Measurements from ENCODE around the gene CNKSR1. TPM values are rescaled to one million over a fixed set of nuclear protein-coding genes. Genes with fewer than 3 reads are reported as not detected.

The CNKSR1 gene
- total RNA-seq (2014; rRNA removed; shearing (Covaris generic)) = 0.10 and 0.26 TPM in 2 replicates
- polyA plus RNA-seq (2015; cell fraction: cytosol; rRNA removed) = 0.23 and 0.43 TPM in 2 replicates
- polyA plus RNA-seq (2015; cell fraction: nucleus; rRNA removed) = 4.1 and 5.6 TPM in 2 replicates

- DNase-seq (ENCODE audit: low read depth) = no peak
Observed at GRCh38 chr1:26177182-26177684, at the start of gene CNKSR1. Gene CNKSR1 (plus strand): TSS chr1:26177491. CDS start chr1:26177548, 57 bp downstream.

DNA sequence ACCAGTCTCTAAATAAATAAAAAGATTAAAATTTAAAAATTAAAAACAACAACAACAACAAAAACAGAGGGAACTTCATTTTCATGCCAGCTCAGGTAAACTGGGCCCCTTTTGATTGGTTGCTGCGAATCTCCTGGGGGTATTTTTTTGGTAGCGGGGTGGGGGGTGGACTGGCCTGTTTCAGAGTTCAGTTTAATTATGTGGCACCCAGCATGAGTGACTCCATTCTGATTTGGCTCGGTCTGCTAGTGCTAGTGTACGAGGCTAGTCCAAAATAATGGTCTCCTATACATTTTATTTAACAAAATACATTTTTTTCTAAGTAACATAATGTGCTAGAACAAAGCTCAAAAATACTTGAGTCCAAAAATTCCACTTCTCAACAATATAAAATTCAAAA, 47.5 kb upstream of the CNKSR1 start:
- DNase-seq (ENCODE audit: low read depth) = no peak

DNA sequence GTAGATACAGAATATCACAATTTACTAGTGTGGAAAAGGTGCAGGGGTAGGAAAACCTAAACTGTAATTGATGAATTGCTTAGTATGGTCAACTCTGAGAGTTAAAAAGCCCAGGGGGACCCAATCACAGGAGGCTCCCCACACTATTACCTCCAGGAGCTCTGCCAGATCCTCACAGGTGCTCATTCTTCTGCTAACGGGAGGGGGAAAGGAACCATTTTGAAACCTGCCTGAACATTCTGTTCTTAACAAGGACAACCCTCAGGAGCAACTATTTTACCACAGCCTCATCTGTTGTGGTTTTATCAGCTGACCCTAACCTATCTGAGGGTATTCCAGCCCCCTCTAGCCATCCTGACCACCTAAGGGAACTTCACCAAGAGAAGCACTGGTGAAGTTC, 46.6 kb upstream of the CNKSR1 start:
- no peak for DNase-seq (ENCODE audit: low read depth)

GRCh38 chr1:26132128-26132833, 45.0 kb upstream of the CNKSR1 start:
- no peak for DNase-seq (ENCODE audit: low read depth)

DNA sequence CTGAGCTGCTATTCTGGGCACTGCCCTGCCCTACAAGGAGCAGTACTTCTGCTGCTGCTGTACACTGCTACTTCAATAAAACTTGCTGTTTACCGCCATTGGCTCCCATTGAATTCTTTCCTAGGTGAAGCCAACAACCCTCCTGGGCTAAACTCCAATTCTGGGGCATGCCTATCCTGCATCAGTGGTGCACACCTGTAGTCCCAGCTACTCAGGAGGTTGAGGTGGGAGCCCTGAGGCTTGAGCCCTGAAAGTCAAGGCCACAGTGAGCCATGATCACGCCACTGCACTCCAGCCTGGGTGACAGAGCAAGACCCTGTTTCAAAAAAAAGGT, 44.5 kb upstream of the CNKSR1 start:
- no peak for DNase-seq (ENCODE audit: low read depth)

- no peak for DNase-seq (ENCODE audit: low read depth)
Observed at GRCh38 chr1:26134466-26134865, 42.8 kb upstream of the CNKSR1 start.

GRCh38 chr1:26138974-26139558, 38.2 kb upstream of the CNKSR1 start:
- DNase-seq (ENCODE audit: low read depth) = no peak

DNA sequence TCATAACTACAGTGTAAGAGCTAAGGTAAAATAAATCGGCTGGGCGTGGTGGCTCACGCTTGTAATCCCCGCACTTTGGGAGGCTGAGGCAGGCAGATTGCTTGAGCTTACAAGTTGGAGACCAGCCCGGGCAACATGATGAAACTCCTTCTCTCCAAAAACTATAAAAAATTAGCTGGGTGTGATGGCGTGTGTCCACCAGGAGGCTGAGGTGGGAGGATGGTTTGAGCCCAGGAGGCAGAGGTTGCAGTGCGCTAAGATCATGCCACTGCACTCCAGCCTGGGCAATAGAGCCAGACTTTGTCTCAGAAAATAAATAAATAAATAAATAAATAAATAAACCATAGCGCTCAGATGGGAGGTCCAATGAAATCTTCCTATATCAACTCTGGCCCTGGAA, 35.1 kb upstream of the CNKSR1 start:
- DNase-seq (ENCODE audit: low read depth) = no peak

- DNase-seq (ENCODE audit: low read depth) = peak; percentile 65
Observed at GRCh38 chr1:26145041-26145959, 32.0 kb upstream of the CNKSR1 start.

DNA sequence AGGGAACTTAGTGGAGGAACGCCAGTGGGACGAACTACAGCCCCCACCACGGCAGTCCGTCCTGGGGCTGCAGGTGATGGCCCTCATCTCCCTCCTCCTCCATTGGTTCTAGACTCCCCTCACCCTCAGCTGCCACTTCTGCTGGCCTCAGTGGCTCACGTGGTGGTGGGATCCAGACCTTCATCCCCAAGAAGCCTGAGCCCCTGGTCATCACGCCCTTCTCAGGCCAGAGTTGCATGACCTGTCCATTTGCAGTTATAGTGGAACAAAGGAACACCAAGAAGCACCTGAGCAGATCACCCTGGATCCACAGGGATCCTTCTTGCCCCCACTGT, 31.4 kb upstream of the CNKSR1 start:
- DNase-seq (ENCODE audit: low read depth) = no peak

- no peak for DNase-seq (ENCODE audit: low read depth)
Observed at GRCh38 chr1:26148887-26149286, 28.4 kb upstream of the CNKSR1 start.

DNA sequence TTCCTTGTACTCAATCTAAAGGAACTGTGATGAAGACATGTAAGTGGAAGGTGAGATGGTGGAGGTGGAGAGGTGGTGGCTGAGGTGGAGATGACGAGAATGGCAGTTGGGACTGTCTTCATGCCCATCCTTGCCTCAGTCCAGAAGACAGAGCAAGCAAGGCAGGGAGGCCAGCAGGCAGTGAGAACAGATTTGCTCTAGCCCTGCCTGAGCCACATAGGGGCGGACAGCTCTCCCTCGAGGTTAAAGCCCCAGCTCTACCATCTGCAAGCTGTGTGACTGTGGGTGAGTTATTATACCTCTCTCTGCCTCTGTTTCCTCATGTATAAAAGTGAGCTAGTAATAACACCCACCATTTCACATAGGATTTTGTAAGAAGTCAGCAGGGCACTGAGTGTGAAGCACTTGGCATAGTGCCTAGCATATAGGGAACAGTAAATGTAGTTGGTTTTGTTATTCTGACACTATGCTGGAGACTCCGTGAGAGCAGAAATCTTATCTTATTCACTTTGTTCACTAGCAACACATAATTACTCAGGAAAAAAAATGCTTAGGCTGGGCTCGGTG, 23.2 kb upstream of the CNKSR1 start:
- DNase-seq (ENCODE audit: low read depth) = no peak

- DNase-seq (ENCODE audit: low read depth) = no peak
Observed at GRCh38 chr1:26154750-26155149, 22.5 kb upstream of the CNKSR1 start.

DNA sequence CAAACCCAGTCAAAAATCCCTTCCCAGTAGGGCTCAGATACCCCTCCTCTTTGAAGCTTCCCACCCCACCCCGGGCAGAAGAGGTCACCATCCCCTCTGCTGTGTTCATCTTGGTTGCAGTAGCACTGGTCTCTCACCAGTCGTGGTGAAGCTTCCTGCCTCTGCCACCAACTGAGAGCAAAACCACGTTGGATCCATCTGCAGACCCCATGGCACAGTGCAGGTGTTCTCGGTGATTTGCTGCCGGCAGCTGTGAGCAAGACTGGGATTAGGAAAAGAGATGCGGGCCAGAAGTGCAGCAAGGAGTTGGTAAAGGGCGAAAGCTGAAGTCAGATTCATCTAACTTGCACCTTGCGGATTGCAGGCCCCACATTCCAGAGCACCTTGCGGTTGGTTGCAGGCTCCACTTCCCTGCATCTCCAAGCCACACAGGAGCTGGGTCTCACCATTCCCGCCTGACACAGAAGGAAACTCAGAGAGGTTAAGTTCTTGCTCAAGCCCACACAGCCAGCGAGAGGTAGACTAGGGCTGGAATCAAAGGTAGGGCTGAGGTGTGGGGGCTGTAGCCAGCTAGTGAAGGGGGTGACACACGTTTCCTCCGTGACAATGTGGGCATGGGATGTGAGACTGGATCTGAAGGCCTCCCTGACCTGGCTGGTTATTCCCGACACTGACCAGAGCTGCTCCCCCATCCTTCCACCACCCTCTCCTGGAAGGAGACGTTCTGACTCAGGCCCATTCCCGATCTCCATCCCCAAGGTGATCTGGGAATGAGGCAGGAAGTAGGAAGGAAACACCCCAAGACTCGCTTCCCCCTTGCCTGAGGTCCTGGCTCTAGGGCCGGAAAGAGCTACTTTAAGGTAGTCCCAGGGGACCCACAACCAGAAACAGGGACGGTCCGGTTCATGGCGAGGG, 21.7 kb upstream of the CNKSR1 start:
- no peak for DNase-seq (ENCODE audit: low read depth)

GRCh38 chr1:26156285-26157038, 20.8 kb upstream of the CNKSR1 start:
- peak; percentile 50 for DNase-seq (ENCODE audit: low read depth)

GRCh38 chr1:26158271-26158907, 18.9 kb upstream of the CNKSR1 start:
- no peak for DNase-seq (ENCODE audit: low read depth)

- no peak for DNase-seq (ENCODE audit: low read depth)
Observed at GRCh38 chr1:26158908-26159742, 18.2 kb upstream of the CNKSR1 start, which contains the start of gene FAM110D. Gene FAM110D (plus strand): TSS chr1:26159079. CDS start chr1:26161292, 2,213 bp downstream.

- no peak for DNase-seq (ENCODE audit: low read depth)
Observed at GRCh38 chr1:26159743-26160039, 17.6 kb upstream of the CNKSR1 start.

Measured in HT1080 (cell line).